ENCODE data around the gene NPIPA7.
"Not testable (repeated sequence)": the region's sequence is repeated elsewhere in the genome, so short reads cannot be mapped to it uniquely, and the experiment has no call there.

NPIPA7 gene

GRCh38 chr16:16417071-16417470 is 38.1 kb downstream of the NPIPA7 start:
- H2AFZ ChIP-seq (ENCODE audit: low read depth, low read length); H2BK5ac ChIP-seq (ENCODE audit: low read depth, low read length, poor library complexity, severe bottlenecking); H3K79me1 ChIP-seq (replicated peaks; ENCODE audit: low read length, poor library complexity, severe bottlenecking); DNase-seq; H3K18ac ChIP-seq (ENCODE audit: low read depth in 1 of 2, low read length in 2 of 2); H3K4me3 ChIP-seq (ENCODE audit: insufficient read depth in 1 of 2, low read depth in 1 of 2, low read length in 2 of 2); H3K4me2 ChIP-seq (ENCODE audit: low read length, poor library complexity, severe bottlenecking); H2BK15ac ChIP-seq (ENCODE audit: low read depth, poor library complexity, severe bottlenecking); H3K36me3 ChIP-seq (ENCODE audit: control insufficient read depth in 1 of 2, insufficient read depth in 2 of 2, low read depth in 1 of 2, low read length in 2 of 2); H4K91ac ChIP-seq (ENCODE audit: low read length); H2BK12ac ChIP-seq (ENCODE audit: low read length in 2 of 2); H3K27me3 ChIP-seq (ENCODE audit: control insufficient read depth in 1 of 2, insufficient read depth in 1 of 2, low read length in 2 of 2); H3K9me3 ChIP-seq (ENCODE audit: control insufficient read depth, low read length); H3K9ac ChIP-seq (ENCODE audit: low read length); H4K8ac ChIP-seq (ENCODE audit: low read length); H3K23ac ChIP-seq (ENCODE audit: low read length in 2 of 2); H3K4ac ChIP-seq (ENCODE audit: low read depth in 1 of 2, low read length in 2 of 2); H2AK5ac ChIP-seq (ENCODE audit: low read length, severe bottlenecking); H3K4me1 ChIP-seq (ENCODE audit: control insufficient read depth, insufficient read depth, low read depth, low read length); H2BK120ac ChIP-seq (ENCODE audit: low read depth, low read length); H3K27ac ChIP-seq (ENCODE audit: low read length, poor library complexity, severe bottlenecking); H3K14ac ChIP-seq (ENCODE audit: low read length in 2 of 2): not testable (repeated sequence)
- no CpG with 5 or more reads among the region's 5 CpGs for WGBS

GRCh38 chr16:16417914-16418544 is 39.1 kb downstream of the NPIPA7 start:
- not testable (repeated sequence) for H3K4me3 ChIP-seq (ENCODE audit: insufficient read depth in 1 of 2, low read depth in 1 of 2, low read length in 2 of 2); H3K27ac ChIP-seq (ENCODE audit: low read length, poor library complexity, severe bottlenecking); H2AFZ ChIP-seq (ENCODE audit: low read depth, low read length); H3K79me1 ChIP-seq (replicated peaks; ENCODE audit: low read length, poor library complexity, severe bottlenecking); H3K4ac ChIP-seq (ENCODE audit: low read depth in 1 of 2, low read length in 2 of 2); H3K4me2 ChIP-seq (ENCODE audit: low read length, poor library complexity, severe bottlenecking); H3K4me1 ChIP-seq (ENCODE audit: control insufficient read depth, insufficient read depth, low read depth, low read length); H3K9ac ChIP-seq (ENCODE audit: low read length); H2BK15ac ChIP-seq (ENCODE audit: low read depth, poor library complexity, severe bottlenecking); DNase-seq; H3K14ac ChIP-seq (ENCODE audit: low read length in 2 of 2); H2BK12ac ChIP-seq (ENCODE audit: low read length in 2 of 2); H4K91ac ChIP-seq (ENCODE audit: low read length); H2BK5ac ChIP-seq (ENCODE audit: low read depth, low read length, poor library complexity, severe bottlenecking); H3K18ac ChIP-seq (ENCODE audit: low read depth in 1 of 2, low read length in 2 of 2); H4K8ac ChIP-seq (ENCODE audit: low read length); H3K23ac ChIP-seq (ENCODE audit: low read length in 2 of 2); H3K27me3 ChIP-seq (ENCODE audit: control insufficient read depth in 1 of 2, insufficient read depth in 1 of 2, low read length in 2 of 2); H2AK5ac ChIP-seq (ENCODE audit: low read length, severe bottlenecking); H2BK120ac ChIP-seq (ENCODE audit: low read depth, low read length); H3K9me3 ChIP-seq (ENCODE audit: control insufficient read depth, low read length); H3K36me3 ChIP-seq (ENCODE audit: control insufficient read depth in 1 of 2, insufficient read depth in 2 of 2, low read depth in 1 of 2, low read length in 2 of 2)
- no CpG with 5 or more reads among the region's 5 CpGs for WGBS

GRCh38 chr16:16420515-16420914 is 41.6 kb downstream of the NPIPA7 start:
- not testable (repeated sequence) for H3K4me2 ChIP-seq (ENCODE audit: low read length, poor library complexity, severe bottlenecking); H3K4me1 ChIP-seq (ENCODE audit: control insufficient read depth, insufficient read depth, low read depth, low read length); H3K9me3 ChIP-seq (ENCODE audit: control insufficient read depth, low read length); H3K79me1 ChIP-seq (replicated peaks; ENCODE audit: low read length, poor library complexity, severe bottlenecking); H3K9ac ChIP-seq (ENCODE audit: low read length); H2AFZ ChIP-seq (ENCODE audit: low read depth, low read length); H3K14ac ChIP-seq (ENCODE audit: low read length in 2 of 2); H2BK5ac ChIP-seq (ENCODE audit: low read depth, low read length, poor library complexity, severe bottlenecking); H4K8ac ChIP-seq (ENCODE audit: low read length); H3K23ac ChIP-seq (ENCODE audit: low read length in 2 of 2); H2BK120ac ChIP-seq (ENCODE audit: low read depth, low read length); H3K4me3 ChIP-seq (ENCODE audit: insufficient read depth in 1 of 2, low read depth in 1 of 2, low read length in 2 of 2); H2BK12ac ChIP-seq (ENCODE audit: low read length in 2 of 2); H3K27ac ChIP-seq (ENCODE audit: low read length, poor library complexity, severe bottlenecking); H3K4ac ChIP-seq (ENCODE audit: low read depth in 1 of 2, low read length in 2 of 2); H3K27me3 ChIP-seq (ENCODE audit: control insufficient read depth in 1 of 2, insufficient read depth in 1 of 2, low read length in 2 of 2); H2BK15ac ChIP-seq (ENCODE audit: low read depth, poor library complexity, severe bottlenecking); H4K91ac ChIP-seq (ENCODE audit: low read length); H2AK5ac ChIP-seq (ENCODE audit: low read length, severe bottlenecking); H3K36me3 ChIP-seq (ENCODE audit: control insufficient read depth in 1 of 2, insufficient read depth in 2 of 2, low read depth in 1 of 2, low read length in 2 of 2); DNase-seq; H3K18ac ChIP-seq (ENCODE audit: low read depth in 1 of 2, low read length in 2 of 2)
- WGBS, result no CpG with 5 or more reads among the region's 1 CpG

DNA sequence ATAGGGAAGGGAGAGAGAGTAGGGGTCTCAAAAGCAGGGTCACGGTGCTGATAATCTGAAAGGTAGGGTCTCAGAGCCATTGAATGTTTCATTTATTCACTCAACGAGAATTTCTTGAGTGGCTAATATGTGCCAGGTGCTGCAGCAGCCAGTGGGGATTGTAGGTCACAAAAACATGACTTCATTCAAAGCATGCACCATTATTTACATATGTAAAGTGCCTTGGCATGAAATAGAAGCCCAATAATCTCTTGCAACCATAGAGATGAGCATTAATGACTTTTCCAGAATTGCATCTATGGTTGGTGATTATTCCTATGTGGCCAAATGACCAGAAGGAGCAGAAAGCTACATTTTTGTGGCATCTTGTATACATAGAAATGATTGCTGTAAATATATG is 46.2 kb downstream of the NPIPA7 start:
- not testable (repeated sequence) for H3K4ac ChIP-seq (ENCODE audit: low read depth in 1 of 2, low read length in 2 of 2); H4K8ac ChIP-seq (ENCODE audit: low read length); H2BK5ac ChIP-seq (ENCODE audit: low read depth, low read length, poor library complexity, severe bottlenecking); H3K36me3 ChIP-seq (ENCODE audit: control insufficient read depth in 1 of 2, insufficient read depth in 2 of 2, low read depth in 1 of 2, low read length in 2 of 2); H3K4me2 ChIP-seq (ENCODE audit: low read length, poor library complexity, severe bottlenecking); H4K91ac ChIP-seq (ENCODE audit: low read length); DNase-seq; H2BK12ac ChIP-seq (ENCODE audit: low read length in 2 of 2); H3K27ac ChIP-seq (ENCODE audit: low read length, poor library complexity, severe bottlenecking); H3K4me3 ChIP-seq (ENCODE audit: insufficient read depth in 1 of 2, low read depth in 1 of 2, low read length in 2 of 2); H3K79me1 ChIP-seq (replicated peaks; ENCODE audit: low read length, poor library complexity, severe bottlenecking); H3K9me3 ChIP-seq (ENCODE audit: control insufficient read depth, low read length); H3K23ac ChIP-seq (ENCODE audit: low read length in 2 of 2); H2AK5ac ChIP-seq (ENCODE audit: low read length, severe bottlenecking); H3K14ac ChIP-seq (ENCODE audit: low read length in 2 of 2); H3K18ac ChIP-seq (ENCODE audit: low read depth in 1 of 2, low read length in 2 of 2); H3K4me1 ChIP-seq (ENCODE audit: control insufficient read depth, insufficient read depth, low read depth, low read length); H3K27me3 ChIP-seq (ENCODE audit: control insufficient read depth in 1 of 2, insufficient read depth in 1 of 2, low read length in 2 of 2); H2AFZ ChIP-seq (ENCODE audit: low read depth, low read length); H2BK120ac ChIP-seq (ENCODE audit: low read depth, low read length); H3K9ac ChIP-seq (ENCODE audit: low read length); H2BK15ac ChIP-seq (ENCODE audit: low read depth, poor library complexity, severe bottlenecking)
- no CpG with 5 or more reads among the region's 2 CpGs for WGBS

All from mesenchymal stem cell (in vitro differentiated cells and primary cell).